PFSK-1 (cell line): Measurements from ENCODE around the gene MAPKAPK2.

Experiments
- FOXP2 ChIP-seq: optimal IDR thresholded peaks from 2 replicates; pipeline ENCODE3; 2011; ENCODE audit warnings: borderline replicate concordance, control low read depth, inconsistent platforms; ENCODE audit not compliant: insufficient read depth; ENCODE audit errors: extremely low read length, extremely low read depth
- POLR2AphosphoS5 ChIP-seq: IDR thresholded peaks from 2 replicates; pipeline ENCODE4 v1.6.1; 2012; ENCODE audit warnings: low read depth, mild to moderate bottlenecking, control low read depth, low read length, moderate library complexity
- REST ChIP-seq, 2 experiments: IDR thresholded peaks; 2 replicates each; pipeline versions ENCODE4 v1.6.1 to v1.8.0; 2011 to 2012; ENCODE audit warnings: low read depth in 2 of 2, low read length in 2 of 2, control low read depth in 1 of 2, inconsistent platforms in 1 of 2, mild to moderate bottlenecking in 1 of 2, moderate library complexity in 1 of 2; ENCODE audit not compliant: insufficient read depth in 1 of 2
- SIN3A ChIP-seq: IDR thresholded peaks from 2 replicates; pipeline ENCODE4 v1.6.1; 2012; ENCODE audit warnings: mild to moderate bottlenecking, low read length, moderate library complexity, borderline replicate concordance; ENCODE audit not compliant: insufficient read depth
- TAF1 ChIP-seq: IDR thresholded peaks from 2 replicates; pipeline ENCODE4 v1.6.1; 2012; ENCODE audit warnings: low read length, control low read depth, borderline replicate concordance; ENCODE audit not compliant: insufficient read depth

MAPKAPK2 gene

GRCh38 chr1:206643118-206643698, 41.5 kb upstream of the MAPKAPK2 start:
- TF ChIP-seq TAF1 (no peak), FOXP2 (no peak), SIN3A (no peak)

- TF ChIP-seq SIN3A = no peak
- no peak for TF ChIP-seq REST (IDR thresholded peaks at IDR 0.05; ENCODE audit: insufficient read depth in 1 of 2, low read depth in 2 of 2, low read length in 2 of 2)
- TF ChIP-seq FOXP2 = no peak
- TF ChIP-seq TAF1 = no peak
- TF ChIP-seq POLR2AphosphoS5 = no peak
Measured at GRCh38 chr1:206646504-206646903, 38.2 kb upstream of the MAPKAPK2 start.

- TF ChIP-seq POLR2AphosphoS5 (no peak), FOXP2 (no peak), SIN3A (no peak), TAF1 (no peak), REST (IDR thresholded peaks at IDR 0.05; ENCODE audit: insufficient read depth in 1 of 2, low read depth in 2 of 2, low read length in 2 of 2) (no peak)
Measured at GRCh38 chr1:206647224-206647623, 37.5 kb upstream of the MAPKAPK2 start.

- no peak for TF ChIP-seq REST (IDR thresholded peaks at IDR 0.05; ENCODE audit: insufficient read depth in 1 of 2, low read depth in 2 of 2, low read length in 2 of 2)
- TF ChIP-seq TAF1 = no peak
- no peak for TF ChIP-seq POLR2AphosphoS5
- TF ChIP-seq FOXP2 = no peak
- TF ChIP-seq SIN3A = no peak
Measured at GRCh38 chr1:206649261-206649921, 35.3 kb upstream of the MAPKAPK2 start.

- TF ChIP-seq TAF1 (no peak), SIN3A (no peak), POLR2AphosphoS5 (no peak), REST (IDR thresholded peaks at IDR 0.05; ENCODE audit: insufficient read depth in 1 of 2, low read depth in 2 of 2, low read length in 2 of 2) (no peak), FOXP2 (no peak)
Measured at GRCh38 chr1:206651014-206651413, 33.7 kb upstream of the MAPKAPK2 start.
